AG09309 (cell line): Measurements from ENCODE around the gene SNRPB.
A peak's percentile ranks its signal among the peaks of the same experiment; 100 is the strongest.

Source experiments
- DNase-seq: peaks from one replicate; pipeline ENCODE4 v3.0.0-alpha.2; 2010; ENCODE audit warnings: low read depth
- H3K4me3 ChIP-seq: 2 replicates; pipeline ENCODE4 v1.5.1; 2011; ENCODE audit warnings: mild to moderate bottlenecking, low read depth, low read length, moderate library complexity; ENCODE audit not compliant: control insufficient read depth
- CTCF ChIP-seq: IDR thresholded peaks from 2 replicates; pipeline ENCODE4 v1.5.1; 2011; ENCODE audit warnings: mild to moderate bottlenecking, low read depth, low read length, inconsistent platforms; ENCODE audit not compliant: insufficient read depth, control insufficient read depth; ENCODE audit errors: missing control alignments

SNRPB gene

DNA sequence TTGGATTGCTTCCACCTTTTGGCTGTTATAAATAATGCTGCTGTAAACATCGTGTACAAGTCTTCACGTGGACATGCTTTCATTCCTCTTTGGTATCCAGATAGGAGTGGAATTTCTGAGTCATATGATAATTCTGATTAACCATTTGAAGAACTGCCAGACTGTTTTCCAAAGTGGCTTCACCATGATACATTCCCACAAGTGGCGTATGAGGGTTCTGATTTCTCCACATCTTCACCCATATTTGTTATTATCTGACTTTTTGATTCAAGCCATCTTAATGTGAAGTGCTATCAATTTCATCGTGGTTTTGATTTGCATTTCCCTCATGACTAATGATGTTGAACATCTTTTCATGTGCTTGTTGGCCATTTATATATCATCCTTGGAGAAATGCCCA is 2.9 kb upstream of the SNRPB start:
- DNase-seq: peak; percentile 82
- H3K4me3 ChIP-seq: no peak overlapping the region
- TF ChIP-seq CTCF: no peak

- TF ChIP-seq CTCF: no peak
- peak overlapping the region; percentile 69 for H3K4me3 ChIP-seq
- DNase-seq: no peak
These were observed 582 bp downstream of the SNRPB start for GRCh38 chr20:2469991-2470422.

DNA sequence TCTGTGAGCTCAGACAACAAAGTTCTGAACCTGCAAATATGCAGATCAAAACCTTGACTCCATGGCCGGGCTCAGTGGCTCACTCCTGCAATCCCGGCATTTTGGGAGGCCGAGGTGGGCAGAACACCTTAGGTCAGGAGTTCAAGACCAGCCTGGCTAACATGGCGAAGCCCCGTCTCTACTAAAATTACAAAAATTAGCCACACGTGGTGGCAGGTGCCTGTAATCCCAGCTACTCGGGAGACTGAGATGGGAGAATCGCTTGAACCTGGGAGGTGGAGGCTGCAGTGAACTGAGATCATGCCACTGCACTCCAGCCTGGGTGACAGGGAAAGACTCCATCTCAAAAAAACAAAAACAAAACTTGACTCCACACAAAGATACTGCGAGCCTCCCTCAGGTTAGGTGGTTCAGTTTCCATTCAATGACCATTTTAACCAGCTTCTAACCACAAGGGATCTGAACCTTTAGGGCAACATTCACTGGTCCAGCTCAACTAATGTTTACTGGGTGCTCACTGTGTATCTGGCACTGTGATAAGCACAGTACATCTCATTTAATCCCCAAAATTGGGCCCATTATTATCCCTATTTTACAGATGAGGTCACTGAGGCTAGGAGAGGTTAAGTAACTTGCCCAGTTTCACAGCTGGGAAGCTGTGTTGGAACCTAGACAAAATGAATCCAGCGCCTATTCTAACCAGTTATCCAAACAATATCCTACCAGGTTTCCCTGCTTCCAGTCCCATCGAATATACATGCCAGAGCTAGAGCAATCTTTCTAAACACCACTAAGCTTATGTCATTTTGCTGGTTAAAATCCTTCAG is 1.8 kb downstream of the SNRPB start:
- H3K4me3 ChIP-seq: peak overlapping the region; percentile 69
- DNase-seq: no peak
- TF ChIP-seq CTCF: no peak

DNA sequence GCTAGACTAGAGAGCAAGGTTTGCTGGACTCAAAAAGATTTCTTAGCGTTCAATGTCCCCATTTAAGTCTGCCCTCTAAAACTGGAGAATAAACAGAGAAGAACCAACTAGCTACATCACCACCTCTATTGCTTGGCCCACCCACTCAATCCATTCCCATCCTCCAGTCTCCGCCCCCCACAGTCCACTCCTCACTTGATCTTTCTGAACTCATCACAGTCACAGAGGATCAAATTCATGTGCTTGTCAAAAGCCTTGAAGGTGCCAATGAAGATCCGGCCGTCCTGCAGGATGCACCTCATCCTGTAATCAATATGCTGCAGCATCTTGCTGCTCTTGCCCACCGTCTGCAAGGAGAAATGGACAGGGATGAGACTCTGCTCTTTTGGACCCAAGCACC is 3.2 kb downstream of the SNRPB start:
- TF ChIP-seq CTCF: no peak
- DNase-seq: no peak
- H3K4me3 ChIP-seq: no peak overlapping the region

DNA sequence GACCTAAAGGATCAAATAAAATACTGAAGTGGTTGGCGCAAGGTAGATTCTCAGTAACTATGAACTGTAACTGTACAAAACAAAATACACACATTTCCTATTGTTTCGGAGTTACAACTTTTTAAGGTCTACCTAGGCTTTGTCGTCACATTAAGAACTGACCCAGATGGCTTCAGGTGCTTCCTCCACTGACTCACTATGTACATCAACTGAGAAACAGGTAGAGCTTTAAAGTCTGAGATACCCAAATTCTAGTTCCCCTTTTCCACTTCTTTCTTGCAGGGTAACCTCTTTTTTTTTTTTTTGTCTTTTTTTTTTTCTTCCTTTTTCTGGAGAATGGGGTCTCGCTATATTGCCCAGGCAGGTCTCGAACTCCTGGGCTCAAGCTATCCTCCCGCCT is 5.5 kb downstream of the SNRPB start:
- H3K4me3 ChIP-seq: no peak overlapping the region
- no peak for TF ChIP-seq CTCF
- DNase-seq: no peak

DNA sequence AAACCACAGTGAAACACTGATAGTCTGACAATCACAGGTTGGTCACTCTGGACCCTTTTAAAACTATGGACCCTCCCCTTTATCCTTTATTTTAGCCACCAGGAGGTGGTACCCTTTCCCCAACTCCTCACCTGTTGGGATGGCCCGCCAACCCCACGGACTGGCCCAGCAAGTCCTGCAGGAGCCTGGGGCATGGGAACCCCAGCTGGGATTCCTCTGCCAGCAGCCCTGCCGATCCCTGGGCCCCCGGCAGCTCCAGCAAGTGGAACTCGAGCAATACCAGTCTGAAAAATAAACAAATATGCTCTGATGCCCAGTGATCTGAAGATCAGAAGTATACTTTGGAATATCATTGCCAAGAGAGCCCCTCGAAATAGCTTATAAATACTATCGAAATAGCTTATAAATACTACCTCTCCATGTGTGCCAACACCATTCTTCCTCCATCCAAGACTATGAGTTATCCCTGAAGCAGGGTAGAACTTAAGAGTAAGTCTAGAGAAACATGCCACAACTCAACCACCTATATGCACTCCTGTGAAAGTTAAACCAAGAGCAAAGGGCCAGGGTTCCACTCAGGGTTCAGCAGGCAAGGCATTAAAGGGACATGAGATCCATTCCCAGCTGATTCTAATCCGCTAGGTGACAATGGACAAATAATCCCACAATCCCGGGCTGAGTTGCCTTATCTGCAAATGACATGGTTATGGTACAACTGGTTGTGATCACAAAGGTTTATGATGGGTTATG is 6.8 kb downstream of the SNRPB start:
- TF ChIP-seq CTCF: no peak
- DNase-seq: no peak

More for the DNA sequence above, 6.8 kb downstream of the SNRPB start:
- no peak overlapping the region for H3K4me3 ChIP-seq
